Fibroblast of skin of left quadriceps (primary cell): ENCODE measurements around the gene CCDC27.

Source experiments
- DNase-seq, 2 experiments: peaks; one replicate each; pipeline ENCODE4 v3.0.0-alpha.2; 2013; ENCODE audit warnings: low read depth in 2 of 2

CCDC27 gene

DNA sequence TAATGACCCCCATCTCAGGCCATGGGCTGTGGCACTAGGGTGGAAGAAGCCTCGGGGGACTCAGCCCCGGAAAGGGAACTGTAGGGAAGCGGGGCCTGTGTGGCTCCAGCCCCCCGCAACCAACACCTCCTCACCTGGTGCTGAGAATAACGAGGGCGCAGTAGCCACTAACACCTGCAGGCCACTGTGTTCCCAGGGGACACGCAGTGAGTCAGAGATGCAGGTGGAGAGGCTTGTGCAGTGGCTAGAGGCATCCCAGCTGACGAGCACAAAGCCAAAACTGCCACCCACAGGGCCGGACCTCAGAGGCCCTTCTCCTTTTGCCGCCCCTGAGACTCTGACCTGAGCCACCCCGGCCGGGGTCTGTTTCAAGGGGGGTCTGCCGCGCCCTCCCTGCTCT is 33.5 kb upstream of the CCDC27 start:
- DNase-seq: no peak

DNA sequence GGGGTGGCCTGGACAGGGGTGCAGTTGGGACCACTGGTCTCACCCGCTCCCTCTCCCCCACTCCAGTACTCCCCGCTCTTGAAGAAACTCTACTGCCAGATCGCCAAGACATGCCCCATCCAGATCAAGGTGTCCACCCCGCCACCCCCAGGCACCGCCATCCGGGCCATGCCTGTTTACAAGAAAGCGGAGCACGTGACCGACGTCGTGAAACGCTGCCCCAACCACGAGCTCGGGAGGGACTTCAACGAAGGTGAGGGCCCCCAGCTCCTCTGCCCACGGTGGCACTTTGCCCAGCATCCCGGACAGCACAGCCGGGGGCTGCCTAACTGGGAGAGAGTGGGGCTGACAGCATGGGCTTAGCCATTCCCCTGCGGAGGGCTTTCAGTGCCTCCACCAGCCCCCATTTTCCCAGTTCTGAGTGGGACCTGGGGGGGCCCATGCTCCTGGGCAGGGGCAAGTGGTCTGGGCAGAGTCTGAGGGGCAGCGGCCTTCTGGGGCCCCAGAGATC is 30.2 kb upstream of the CCDC27 start:
- DNase-seq: no peak

- DNase-seq: no peak
These were observed 29.4 kb upstream of the CCDC27 start for GRCh38 chr1:3722846-3723245.

GRCh38 chr1:3724416-3725030 is 27.7 kb upstream of the CCDC27 start:
- peak; percentile 10 to 15 for DNase-seq

DNA sequence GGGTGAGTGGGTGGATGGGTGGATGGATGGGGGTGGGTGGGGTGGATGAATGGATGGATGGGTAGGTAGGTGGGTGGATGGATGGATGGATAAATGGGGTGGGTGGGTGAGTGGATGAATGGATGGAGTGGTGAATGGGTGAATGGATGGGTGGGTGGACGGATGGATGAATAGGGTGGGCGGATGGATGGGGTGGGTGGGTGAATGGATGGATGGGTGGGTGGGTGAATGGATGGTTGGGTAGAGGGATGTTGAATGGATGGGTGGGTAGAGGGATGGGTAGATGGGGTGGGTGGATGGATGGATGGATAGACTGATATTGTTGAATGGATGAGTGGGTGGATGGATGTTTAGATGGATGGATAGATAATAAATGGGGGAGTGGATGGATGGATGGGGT is 26.9 kb upstream of the CCDC27 start:
- DNase-seq: no peak

DNA sequence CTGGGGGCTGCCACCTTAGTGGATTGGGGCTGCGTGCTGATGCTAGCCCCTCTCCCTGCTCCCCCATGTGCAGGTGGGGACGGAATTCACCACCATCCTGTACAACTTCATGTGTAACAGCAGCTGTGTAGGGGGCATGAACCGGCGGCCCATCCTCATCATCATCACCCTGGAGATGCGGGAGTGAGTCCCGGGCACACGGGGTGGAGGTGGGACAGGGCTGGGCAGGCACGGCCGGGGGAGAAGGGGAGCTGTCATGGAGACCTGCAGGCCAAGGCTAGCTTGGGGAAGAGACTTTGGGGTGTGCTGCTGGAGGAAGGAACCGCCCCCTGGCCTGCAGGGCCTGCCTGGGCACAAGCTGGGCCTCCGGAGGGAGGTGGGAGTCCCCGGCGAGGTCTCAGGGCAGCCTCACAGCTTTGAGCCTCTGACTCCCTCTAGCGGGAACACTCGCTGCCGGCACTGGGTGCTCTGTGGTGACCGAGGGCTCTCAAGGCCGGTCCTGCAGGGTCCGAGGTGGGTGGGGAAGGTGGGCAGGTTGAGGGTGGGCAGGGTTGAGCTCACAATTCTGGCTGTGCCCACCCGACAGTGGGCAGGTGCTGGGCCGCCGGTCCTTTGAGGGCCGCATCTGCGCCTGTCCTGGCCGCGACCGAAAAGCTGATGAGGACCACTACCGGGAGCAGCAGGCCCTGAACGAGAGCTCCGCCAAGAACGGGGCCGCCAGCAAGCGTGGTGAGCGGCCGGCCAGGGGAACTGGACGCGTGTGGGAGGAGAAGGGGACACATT is 25.0 kb upstream of the CCDC27 start:
- DNase-seq: no peak

DNA sequence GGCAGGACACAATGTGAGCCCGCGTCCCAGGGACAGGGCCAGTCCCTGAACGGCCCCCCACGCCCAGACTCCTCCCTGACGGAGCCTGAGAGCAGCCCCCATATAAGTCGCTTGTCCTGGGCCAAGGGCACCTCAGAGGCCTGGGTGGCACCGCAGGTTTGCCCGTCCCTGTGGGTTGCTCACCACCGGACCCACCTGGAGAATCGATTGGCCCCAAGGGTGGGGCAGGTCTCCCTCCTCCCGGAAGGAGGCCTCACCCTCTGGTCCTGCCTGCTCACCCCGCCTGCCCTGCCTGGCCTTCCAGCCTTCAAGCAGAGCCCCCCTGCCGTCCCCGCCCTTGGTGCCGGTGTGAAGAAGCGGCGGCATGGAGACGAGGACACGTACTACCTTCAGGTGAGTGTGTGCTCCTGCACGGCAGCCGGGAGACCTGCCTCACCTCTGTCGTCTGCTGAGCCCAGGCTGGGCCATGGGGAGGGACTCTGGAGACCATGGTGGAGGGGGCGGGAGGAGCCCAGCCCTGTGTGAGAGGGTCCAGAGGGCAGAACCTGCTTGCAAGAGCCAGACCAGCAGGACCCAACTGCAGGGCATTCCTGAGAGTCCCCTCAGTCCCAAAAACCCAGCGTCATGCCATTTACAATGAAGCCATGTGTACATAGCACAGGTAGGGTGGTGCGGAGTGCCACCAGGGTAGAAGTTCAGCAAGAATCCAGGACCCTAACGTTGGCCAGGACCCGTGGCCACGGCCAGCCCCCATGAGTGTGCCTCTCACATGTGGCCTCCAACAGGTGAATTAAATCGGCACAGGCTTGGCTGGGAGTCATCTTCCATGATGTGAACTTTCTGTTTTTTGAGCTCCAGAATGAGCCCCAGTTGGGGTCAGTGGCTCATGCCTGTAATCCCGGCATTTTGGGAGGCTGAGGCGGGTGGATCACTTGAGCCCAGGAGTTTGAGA is 24.1 kb upstream of the CCDC27 start:
- DNase-seq: no peak

GRCh38 chr1:3729594-3730542 is 22.4 kb upstream of the CCDC27 start:
- no peak for DNase-seq

DNA sequence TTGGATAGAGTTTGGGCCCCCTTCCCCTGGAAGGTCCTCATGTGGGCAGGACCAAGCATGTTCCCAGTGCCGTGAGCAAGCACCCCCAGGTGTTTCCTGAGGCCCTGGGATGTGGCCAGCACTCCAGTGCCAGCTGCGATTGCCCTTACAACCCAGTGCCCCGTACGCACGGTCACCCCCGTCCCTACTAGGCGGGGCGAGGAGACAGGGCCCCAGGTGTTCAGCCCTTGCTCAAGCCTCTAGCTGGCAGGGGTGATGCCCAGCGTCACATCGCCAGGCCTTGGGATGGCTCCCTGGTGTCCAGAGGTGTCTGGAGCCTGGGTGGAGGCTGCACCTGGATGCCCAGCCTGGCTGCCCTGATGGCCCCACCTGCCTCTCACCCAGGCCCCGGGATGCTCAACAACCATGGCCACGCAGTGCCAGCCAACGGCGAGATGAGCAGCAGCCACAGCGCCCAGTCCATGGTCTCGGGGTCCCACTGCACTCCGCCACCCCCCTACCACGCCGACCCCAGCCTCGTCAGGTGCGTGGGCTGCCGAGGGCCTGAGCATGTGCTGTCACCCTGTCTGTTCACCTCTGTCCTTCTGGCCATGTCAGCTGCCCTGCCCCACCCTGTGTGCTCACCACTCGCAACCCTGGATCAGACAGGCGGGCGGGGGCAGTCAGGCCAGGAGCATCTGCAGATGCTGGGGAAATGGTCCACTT is 21.6 kb upstream of the CCDC27 start:
- DNase-seq: no peak

- no peak for DNase-seq
These were observed 20.4 kb upstream of the CCDC27 start for GRCh38 chr1:3731583-3732433.

DNA sequence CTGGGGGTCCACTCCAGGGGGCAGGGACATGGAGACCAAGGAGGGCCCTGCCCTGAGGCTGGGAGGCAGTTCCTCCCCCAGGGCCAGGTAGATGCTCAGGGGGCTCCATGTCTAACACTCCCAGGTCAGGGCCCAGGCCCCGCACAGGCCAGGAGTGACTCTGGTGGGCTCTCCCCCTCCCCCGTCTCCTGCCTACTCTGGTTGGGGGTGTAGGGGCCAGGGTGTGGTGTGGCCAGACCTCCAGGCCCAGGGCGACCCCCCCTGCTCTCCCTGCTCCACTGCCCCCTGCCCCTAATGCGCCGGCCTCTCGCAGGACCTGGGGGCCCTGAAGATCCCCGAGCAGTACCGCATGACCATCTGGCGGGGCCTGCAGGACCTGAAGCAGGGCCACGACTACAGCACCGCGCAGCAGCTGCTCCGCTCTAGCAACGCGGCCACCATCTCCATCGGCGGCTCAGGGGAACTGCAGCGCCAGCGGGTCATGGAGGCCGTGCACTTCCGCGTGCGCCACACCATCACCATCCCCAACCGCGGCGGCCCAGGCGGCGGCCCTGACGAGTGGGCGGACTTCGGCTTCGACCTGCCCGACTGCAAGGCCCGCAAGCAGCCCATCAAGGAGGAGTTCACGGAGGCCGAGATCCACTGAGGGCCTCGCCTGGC is 19.7 kb upstream of the CCDC27 start:
- DNase-seq: no peak

DNA sequence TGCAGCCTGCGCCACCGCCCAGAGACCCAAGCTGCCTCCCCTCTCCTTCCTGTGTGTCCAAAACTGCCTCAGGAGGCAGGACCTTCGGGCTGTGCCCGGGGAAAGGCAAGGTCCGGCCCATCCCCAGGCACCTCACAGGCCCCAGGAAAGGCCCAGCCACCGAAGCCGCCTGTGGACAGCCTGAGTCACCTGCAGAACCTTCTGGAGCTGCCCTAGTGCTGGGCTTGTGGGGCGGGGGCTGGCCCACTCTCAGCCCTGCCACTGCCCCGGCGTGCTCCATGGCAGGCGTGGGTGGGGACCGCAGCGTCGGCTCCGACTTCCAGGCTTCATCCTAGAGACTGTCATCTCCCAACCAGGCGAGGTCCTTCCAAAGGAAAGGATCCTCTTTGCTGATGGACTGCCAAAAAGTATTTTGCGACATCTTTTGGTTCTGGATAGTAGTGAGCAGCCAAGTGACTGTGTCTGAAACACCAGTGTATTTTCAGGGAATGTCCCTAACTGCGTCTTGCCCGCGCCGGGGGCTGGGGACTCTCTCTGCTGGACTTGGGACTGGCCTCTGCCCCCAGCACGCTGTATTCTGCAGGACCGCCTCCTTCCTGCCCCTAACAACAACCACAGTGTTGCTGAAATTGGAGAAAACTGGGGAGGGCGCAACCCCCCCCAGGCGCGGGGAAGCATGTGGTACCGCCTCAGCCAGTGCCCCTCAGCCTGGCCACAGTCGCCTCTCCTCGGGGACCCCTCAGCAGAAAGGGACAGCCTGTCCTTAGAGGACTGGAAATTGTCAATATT is 19.0 kb upstream of the CCDC27 start:
- DNase-seq: no peak

DNA sequence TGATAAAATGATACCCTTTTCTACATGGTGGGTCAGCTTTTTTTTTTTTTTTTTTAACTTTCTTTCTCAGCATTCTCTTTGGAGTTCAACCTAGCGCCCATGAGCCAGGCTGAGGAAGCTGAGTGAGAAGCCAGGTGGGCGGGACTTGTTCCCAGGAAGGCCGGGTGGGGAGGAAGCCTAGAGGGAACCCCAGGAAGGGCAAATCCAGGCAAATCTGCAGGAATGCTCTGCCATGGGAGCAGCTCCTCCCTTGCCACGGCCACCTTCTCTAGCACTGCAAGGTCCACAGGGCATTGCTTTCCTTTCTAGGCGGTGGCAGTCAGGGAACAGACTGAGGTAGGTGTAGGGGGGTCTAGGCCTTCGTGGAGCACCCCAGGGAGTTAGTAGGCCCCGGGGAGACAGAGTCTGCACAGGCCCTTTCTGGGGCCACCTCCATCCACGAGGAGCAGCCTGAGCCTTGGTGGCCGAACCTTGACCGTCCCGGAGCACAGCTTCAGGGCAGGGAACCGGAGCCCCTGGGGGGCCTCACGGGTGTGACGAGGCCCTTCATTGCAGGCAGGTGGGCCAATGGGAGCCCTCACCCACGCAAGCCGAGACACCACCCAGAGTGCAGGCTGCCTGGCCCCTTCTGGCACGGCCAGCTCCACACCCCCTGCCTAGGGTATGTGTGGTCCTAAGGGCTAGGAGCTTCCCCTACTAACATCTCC is 18.2 kb upstream of the CCDC27 start:
- no peak for DNase-seq

DNA sequence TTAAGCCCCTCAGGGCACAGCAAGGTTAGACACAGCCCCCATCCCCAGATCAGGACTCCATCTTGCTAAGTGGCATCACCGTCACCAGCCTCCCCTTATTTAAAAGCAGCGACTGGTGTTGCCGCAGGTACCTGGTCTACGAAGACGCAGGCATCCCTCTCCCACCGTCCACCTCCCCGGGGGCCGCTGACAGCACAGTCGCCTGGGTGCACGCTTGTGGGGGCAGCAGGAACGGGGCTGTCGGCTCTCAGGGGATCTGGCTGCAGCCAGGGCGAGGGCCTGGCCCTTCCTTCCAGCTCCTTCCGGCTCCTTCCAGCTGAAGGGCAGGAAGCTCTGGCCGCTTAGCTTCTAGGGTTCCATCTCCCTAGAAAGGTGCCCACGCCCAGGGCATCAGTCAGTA is 17.6 kb upstream of the CCDC27 start:
- no peak for DNase-seq

GRCh38 chr1:3735027-3735681 is 17.1 kb upstream of the CCDC27 start:
- no peak for DNase-seq

DNA sequence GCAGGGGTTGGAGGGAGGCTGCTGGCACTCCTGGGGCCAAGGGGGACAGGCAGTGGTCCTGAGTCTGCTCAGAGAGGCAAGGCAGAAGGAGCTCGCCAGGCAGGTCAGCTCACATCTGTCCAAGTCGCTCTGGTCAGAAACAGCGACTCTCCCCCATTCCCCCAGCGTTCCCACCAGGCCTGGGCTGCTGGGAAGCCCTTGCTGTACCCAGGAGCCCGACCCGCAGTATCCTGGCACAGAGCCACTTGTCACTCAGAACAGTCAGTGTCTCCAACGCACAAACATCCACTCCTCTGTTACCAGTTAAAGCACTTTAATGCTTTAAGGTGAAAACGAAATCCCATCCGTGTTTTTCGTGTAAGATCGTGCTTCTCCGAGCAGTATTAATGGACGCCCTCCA is 16.6 kb upstream of the CCDC27 start:
- no peak for DNase-seq

DNA sequence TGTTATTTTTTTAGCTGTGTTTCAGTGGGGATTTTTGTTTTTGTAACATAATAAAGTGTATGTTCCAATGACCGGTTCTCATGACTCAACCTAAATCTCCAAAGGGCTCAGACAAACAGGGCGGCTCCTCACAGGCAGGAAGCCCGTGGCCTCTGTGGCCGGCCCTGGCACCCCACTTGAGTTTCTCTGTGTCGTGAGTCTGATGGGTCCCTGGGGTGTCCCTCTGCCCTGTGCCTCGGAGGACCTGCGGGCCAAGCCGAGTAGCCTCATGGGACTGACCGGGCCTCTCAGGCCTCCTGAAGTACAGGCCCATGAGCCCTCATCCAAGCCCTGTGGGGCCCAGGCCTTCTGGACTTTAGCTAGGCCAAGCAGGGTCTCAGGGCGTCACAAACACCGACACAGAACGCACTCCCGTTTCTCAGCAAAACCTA is 16.1 kb upstream of the CCDC27 start:
- DNase-seq: no peak
